HEK293 (cell line): ENCODE measurements around the gene PAX7.

Experiments
- CTCF ChIA-PET: fragments of 350-600 bp; formaldehyde crosslinking; extraction: SDS; loops from one replicate; lab custom pipeline; 2021; ENCODE audit warnings: antibody characterized with exemption; lab: Yijun Ruan, JAX
- POLR2A ChIA-PET: fragments of 300-600 bp; formaldehyde crosslinking; extraction: SDS; loops from one replicate; lab custom pipeline; 2020; ENCODE audit warnings: antibody characterized with exemption, inconsistent platforms; lab: Yijun Ruan, JAX
- H3K27ac ChIP-seq: fragments of 200-500 bp; sonication (Bioruptor generic); 2 replicates; pipeline ENCODE4 v1.5.1; 2014; ENCODE audit warnings: low read depth, low read length, control low read depth, inconsistent platforms; ENCODE audit errors: extremely low read depth
- H3K36me3 ChIP-seq, 2 experiments: fragments of 200-500 bp in 1 of 2; sonication (Bioruptor generic) in 1 of 2; 1 replicate in 1 of 2; 2 replicates in 1 of 2; pipeline ENCODE4 v1.5.1; 2014 to 2017; ENCODE audit warnings: inconsistent platforms in 2 of 2, low read length in 2 of 2; ENCODE audit not compliant: control insufficient read depth in 2 of 2, insufficient read depth in 1 of 2
- H3K4me1 ChIP-seq: fragments of 200-500 bp; sonication (Bioruptor generic); 2 replicates; pipeline ENCODE4 v1.5.1; 2014; ENCODE audit warnings: mild to moderate bottlenecking, low read length, inconsistent platforms; ENCODE audit not compliant: control insufficient read depth, insufficient read depth
- H3K4me3 ChIP-seq: 2 replicates; pipeline ENCODE4 v1.5.1; 2011; ENCODE audit warnings: low read depth, mild to moderate bottlenecking, control low read depth, low read length, moderate library complexity
- H3K9me3 ChIP-seq: fragments of 200-500 bp; sonication (Bioruptor generic); 2 replicates; pipeline ENCODE4 v1.5.1; 2014; ENCODE audit warnings: low read depth, low read length, inconsistent platforms; ENCODE audit not compliant: control insufficient read depth, insufficient read depth
- BCL11B ChIP-seq: fragments of 450-650 bp; formaldehyde crosslinking; IDR thresholded peaks from 2 replicates; pipeline ENCODE4 v1.5.1; 2016; ENCODE audit warnings: low read depth, missing biosample characterization, missing genetic modification characterization
- EGR2 ChIP-seq: fragments of 450-650 bp; formaldehyde crosslinking; IDR thresholded peaks from 2 replicates; pipeline ENCODE4 v1.5.1; 2016; ENCODE audit warnings: low read depth, missing biosample characterization, missing genetic modification characterization
- KLF1 ChIP-seq: fragments of 450-650 bp; formaldehyde crosslinking; IDR thresholded peaks from 2 replicates; pipeline ENCODE4 v1.5.1; 2016; ENCODE audit warnings: missing biosample characterization, missing genetic modification characterization
- MEIS1 ChIP-seq: sonication (generic); formaldehyde crosslinking; IDR thresholded peaks from 2 replicates; pipeline ENCODE4 v1.8.1; 2022; ENCODE audit warnings: missing genetic modification reagents, mild to moderate bottlenecking, borderline replicate concordance
- SETDB1 ChIP-seq: IDR thresholded peaks from one replicate; pipeline ENCODE4 v1.6.1; 2017; ENCODE audit warnings: mild to moderate bottlenecking, low read length, moderate library complexity, mixed read lengths; ENCODE audit not compliant: insufficient read length
- TSHZ1 ChIP-seq: fragments of 450-650 bp; formaldehyde crosslinking; IDR thresholded peaks from 2 replicates; pipeline ENCODE4 v1.5.1; 2016; ENCODE audit warnings: missing biosample characterization, missing genetic modification characterization, borderline replicate concordance
- ZBTB21 ChIP-seq: fragments of 450-650 bp; formaldehyde crosslinking; IDR thresholded peaks from 2 replicates; pipeline ENCODE4 v1.5.1; 2017; ENCODE audit warnings: missing biosample characterization, missing genetic modification characterization
- ZFP41 ChIP-seq: fragments of 450-650 bp; formaldehyde crosslinking; IDR thresholded peaks from 2 replicates; pipeline ENCODE4 v1.5.1; 2016; ENCODE audit warnings: missing biosample characterization, missing genetic modification characterization, borderline replicate concordance
- ZNF10 ChIP-seq: fragments of 450-650 bp; formaldehyde crosslinking; IDR thresholded peaks from 2 replicates; pipeline ENCODE4 v1.5.1; 2017; ENCODE audit warnings: missing biosample characterization, missing genetic modification characterization
- ZNF16 ChIP-seq: fragments of 450-650 bp; formaldehyde crosslinking; IDR thresholded peaks from 2 replicates; pipeline ENCODE4 v1.5.1; 2016; ENCODE audit warnings: low read depth, missing biosample characterization, missing genetic modification characterization
- ZNF2 ChIP-seq: fragments of 450-650 bp; formaldehyde crosslinking; IDR thresholded peaks from 2 replicates; pipeline ENCODE4 v1.5.1; 2016; ENCODE audit warnings: missing biosample characterization, missing genetic modification characterization
- ZNF24 ChIP-seq: fragments of 450-650 bp; formaldehyde crosslinking; IDR thresholded peaks from 2 replicates; pipeline ENCODE4 v1.5.1; 2016; ENCODE audit warnings: missing biosample characterization, missing genetic modification characterization
- ZNF274 ChIP-seq, 2 experiments: fragments of 200-500 bp in 1 of 2; fragments of 450-650 bp in 1 of 2; sonication (Bioruptor generic) in 1 of 2; formaldehyde crosslinking in 1 of 2; IDR thresholded peaks; 2 replicates each; pipeline versions ENCODE4 v1.5.1 to v1.6.1; 2014 to 2016; ENCODE audit warnings: borderline replicate concordance in 1 of 2, inconsistent platforms in 1 of 2, low read length in 1 of 2, missing biosample characterization in 1 of 2, missing genetic modification characterization in 1 of 2
- ZNF341 ChIP-seq: fragments of 450-650 bp; formaldehyde crosslinking; IDR thresholded peaks from 2 replicates; pipeline ENCODE4; 2016; ENCODE audit warnings: low read depth, missing biosample characterization, missing genetic modification characterization
- ZNF416 ChIP-seq: fragments of 450-650 bp; formaldehyde crosslinking; IDR thresholded peaks from 2 replicates; pipeline ENCODE4 v1.5.1; 2016; ENCODE audit warnings: missing biosample characterization, missing genetic modification characterization
- ZNF426 ChIP-seq: fragments of 450-650 bp; formaldehyde crosslinking; IDR thresholded peaks from 2 replicates; pipeline ENCODE4 v1.5.1; 2017; ENCODE audit warnings: missing biosample characterization, missing genetic modification characterization, mild to moderate bottlenecking, inconsistent platforms, moderate library complexity
- ZNF561 ChIP-seq: fragments of 450-650 bp; IDR thresholded peaks from 2 replicates; pipeline ENCODE4 v1.5.1; 2018; ENCODE audit warnings: missing biosample characterization, missing genetic modification characterization, borderline replicate concordance
- ZNF580 ChIP-seq: fragments of 450-650 bp; formaldehyde crosslinking; IDR thresholded peaks from 2 replicates; pipeline ENCODE4 v1.5.1; 2016; ENCODE audit warnings: missing biosample characterization, missing genetic modification characterization
- ZNF610 ChIP-seq: fragments of 450-650 bp; formaldehyde crosslinking; IDR thresholded peaks from 2 replicates; pipeline ENCODE4 v1.5.1; 2016; ENCODE audit warnings: missing biosample characterization, missing genetic modification characterization, borderline replicate concordance
- ZNF670 ChIP-seq: fragments of 450-650 bp; formaldehyde crosslinking; IDR thresholded peaks from 2 replicates; pipeline ENCODE4 v1.5.1; 2016; ENCODE audit warnings: missing biosample characterization, missing genetic modification characterization, low read depth
- ZNF76 ChIP-seq: fragments of 450-650 bp; formaldehyde crosslinking; IDR thresholded peaks from 2 replicates; pipeline ENCODE4; 2016; ENCODE audit warnings: low read depth, missing biosample characterization, missing genetic modification characterization, borderline replicate concordance
- ZNF776 ChIP-seq: fragments of 450-650 bp; formaldehyde crosslinking; IDR thresholded peaks from 2 replicates; pipeline ENCODE4 v1.5.0; 2017; ENCODE audit warnings: missing biosample characterization, missing genetic modification characterization, borderline replicate concordance
- ZNF837 ChIP-seq: fragments of 450-650 bp; formaldehyde crosslinking; IDR thresholded peaks from 2 replicates; pipeline ENCODE4 v1.5.1; 2016; ENCODE audit warnings: missing biosample characterization, missing genetic modification characterization
- TF ChIP-seq, protein P1 (sequence below): fragments of 450-650 bp; formaldehyde crosslinking; optimal IDR thresholded peaks from 2 replicates; pipeline ENCODE3; 2016; ENCODE audit warnings: missing biosample characterization, mild to moderate bottlenecking, missing genetic modification characterization
- TF ChIP-seq, protein P2 (sequence below): fragments of 450-650 bp; formaldehyde crosslinking; IDR thresholded peaks from 2 replicates; pipeline ENCODE4 v1.5.1; 2017; ENCODE audit warnings: missing biosample characterization, missing genetic modification characterization
- TF ChIP-seq, protein P3 (sequence below): fragments of 450-650 bp; formaldehyde crosslinking; IDR thresholded peaks from 2 replicates; pipeline ENCODE4 v1.5.1; 2016; ENCODE audit warnings: missing biosample characterization, missing genetic modification characterization

PAX7 gene

GRCh38 chr1:18752409-18752808 is 121.8 kb downstream of the PAX7 start:
- no peak for TF ChIP-seq ZNF341 (tag by site-specific recombination)
- TF ChIP-seq, protein P1, sequence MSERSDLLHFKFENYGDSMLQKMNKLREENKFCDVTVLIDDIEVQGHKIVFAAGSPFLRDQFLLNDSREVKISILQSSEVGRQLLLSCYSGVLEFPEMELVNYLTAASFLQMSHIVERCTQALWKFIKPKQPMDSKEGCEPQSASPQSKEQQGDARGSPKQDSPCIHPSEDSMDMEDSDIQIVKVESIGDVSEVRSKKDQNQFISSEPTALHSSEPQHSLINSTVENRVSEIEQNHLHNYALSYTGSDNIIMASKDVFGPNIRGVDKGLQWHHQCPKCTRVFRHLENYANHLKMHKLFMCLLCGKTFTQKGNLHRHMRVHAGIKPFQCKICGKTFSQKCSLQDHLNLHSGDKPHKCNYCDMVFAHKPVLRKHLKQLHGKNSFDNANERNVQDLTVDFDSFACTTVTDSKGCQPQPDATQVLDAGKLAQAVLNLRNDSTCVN (tag by site-specific recombination) = no peak
- TF ChIP-seq ZNF776 (tag by site-specific recombination) = no peak
- TF ChIP-seq SETDB1 = no peak
- no peak for TF ChIP-seq ZNF670
- TF ChIP-seq ZNF24 (tag by site-specific recombination) = no peak
- TF ChIP-seq ZNF10 (tag by site-specific recombination) = no peak
- no peak for TF ChIP-seq ZNF580 (tag by site-specific recombination)
- TF ChIP-seq ZNF561 = no peak
- TF ChIP-seq MEIS1 (CRISPR knock-in tag) = no peak
- TF ChIP-seq ZNF16 (tag by site-specific recombination) = no peak
- no peak for TF ChIP-seq TSHZ1 (tag by site-specific recombination)
- no peak for TF ChIP-seq ZNF426 (tag by site-specific recombination)
- H3K9me3 ChIP-seq = no peaks in the 10 kb centered on the region; the same call in 1 of the 2 replicates
- no peak overlapping the region for H3K27ac ChIP-seq
- no peaks in the 10 kb centered on the region for H3K4me1 ChIP-seq
- CTCF ChIA-PET = no interaction called here
- POLR2A ChIA-PET = no interaction called here
- no peak overlapping the region for H3K4me3 ChIP-seq
- no peaks in the 10 kb centered on the region for H3K36me3 ChIP-seq

DNA sequence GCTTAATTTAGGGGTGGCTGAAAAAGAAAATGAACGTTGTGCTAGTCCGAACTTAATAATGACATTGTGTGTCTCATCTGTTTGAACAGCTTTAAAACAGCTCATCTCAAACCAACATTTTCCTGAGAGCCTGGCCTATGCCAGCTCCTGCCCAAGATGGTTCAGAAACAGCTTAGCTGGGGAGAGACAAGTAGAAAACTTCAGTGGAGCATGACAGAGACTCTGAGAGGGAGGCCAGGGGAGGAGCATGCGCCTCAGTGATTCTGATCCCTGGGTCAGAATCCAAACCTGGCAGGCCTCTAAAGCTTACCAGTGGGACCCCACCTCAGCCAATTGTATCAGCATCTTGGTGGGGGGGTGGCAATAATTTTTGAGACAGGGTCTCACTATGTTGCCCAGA is 129.5 kb downstream of the PAX7 start:
- Histone ChIP-seq H3K27ac (no peak overlapping the region), H3K9me3 (no peaks in the 10 kb centered on the region; the same call in 1 of the 2 replicates), H3K4me3 (no peak overlapping the region), H3K36me3 (no peaks in the 10 kb centered on the region), H3K4me1 (no peaks in the 10 kb centered on the region)
- TF ChIP-seq ZNF610 = no peak
- TF ChIP-seq ZNF416 (tag by site-specific recombination) = no peak
- no peak for TF ChIP-seq ZNF274 (IDR thresholded peaks at IDR 0.05; ENCODE audit: low read length)
- no peak for TF ChIP-seq ZNF274 (tag by site-specific recombination; IDR thresholded peaks at IDR 0.05; ENCODE audit: borderline replicate concordance)
- no peak for TF ChIP-seq ZNF837 (tag by site-specific recombination)
- TF ChIP-seq EGR2 (tag by site-specific recombination) = no peak
- no peak for TF ChIP-seq ZNF76 (tag by site-specific recombination)
- TF ChIP-seq BCL11B = no peak
- no peak for TF ChIP-seq KLF1 (tag by site-specific recombination)
- TF ChIP-seq ZBTB21 = no peak
- no peak for TF ChIP-seq ZFP41
- TF ChIP-seq, protein P2, sequence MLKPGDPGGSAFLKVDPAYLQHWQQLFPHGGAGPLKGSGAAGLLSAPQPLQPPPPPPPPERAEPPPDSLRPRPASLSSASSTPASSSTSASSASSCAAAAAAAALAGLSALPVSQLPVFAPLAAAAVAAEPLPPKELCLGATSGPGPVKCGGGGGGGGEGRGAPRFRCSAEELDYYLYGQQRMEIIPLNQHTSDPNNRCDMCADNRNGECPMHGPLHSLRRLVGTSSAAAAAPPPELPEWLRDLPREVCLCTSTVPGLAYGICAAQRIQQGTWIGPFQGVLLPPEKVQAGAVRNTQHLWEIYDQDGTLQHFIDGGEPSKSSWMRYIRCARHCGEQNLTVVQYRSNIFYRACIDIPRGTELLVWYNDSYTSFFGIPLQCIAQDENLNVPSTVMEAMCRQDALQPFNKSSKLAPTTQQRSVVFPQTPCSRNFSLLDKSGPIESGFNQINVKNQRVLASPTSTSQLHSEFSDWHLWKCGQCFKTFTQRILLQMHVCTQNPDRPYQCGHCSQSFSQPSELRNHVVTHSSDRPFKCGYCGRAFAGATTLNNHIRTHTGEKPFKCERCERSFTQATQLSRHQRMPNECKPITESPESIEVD (tag by site-specific recombination) = no peak
- TF ChIP-seq, protein P3, sequence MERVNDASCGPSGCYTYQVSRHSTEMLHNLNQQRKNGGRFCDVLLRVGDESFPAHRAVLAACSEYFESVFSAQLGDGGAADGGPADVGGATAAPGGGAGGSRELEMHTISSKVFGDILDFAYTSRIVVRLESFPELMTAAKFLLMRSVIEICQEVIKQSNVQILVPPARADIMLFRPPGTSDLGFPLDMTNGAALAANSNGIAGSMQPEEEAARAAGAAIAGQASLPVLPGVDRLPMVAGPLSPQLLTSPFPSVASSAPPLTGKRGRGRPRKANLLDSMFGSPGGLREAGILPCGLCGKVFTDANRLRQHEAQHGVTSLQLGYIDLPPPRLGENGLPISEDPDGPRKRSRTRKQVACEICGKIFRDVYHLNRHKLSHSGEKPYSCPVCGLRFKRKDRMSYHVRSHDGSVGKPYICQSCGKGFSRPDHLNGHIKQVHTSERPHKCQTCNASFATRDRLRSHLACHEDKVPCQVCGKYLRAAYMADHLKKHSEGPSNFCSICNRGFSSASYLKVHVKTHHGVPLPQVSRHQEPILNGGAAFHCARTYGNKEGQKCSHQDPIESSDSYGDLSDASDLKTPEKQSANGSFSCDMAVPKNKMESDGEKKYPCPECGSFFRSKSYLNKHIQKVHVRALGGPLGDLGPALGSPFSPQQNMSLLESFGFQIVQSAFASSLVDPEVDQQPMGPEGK (tag by site-specific recombination) = no peak
- no peak for TF ChIP-seq ZNF2 (tag by site-specific recombination)
- POLR2A ChIA-PET = no interaction called here
- CTCF ChIA-PET = interaction anchor here (0.6 to 0.9 kb wide), 4 partner anchors 12 to 184 kb away, joined by 3 to 5 read pairs (median 4); no protein-coding TSS in a partner anchor
